ENCODE results near the gene ZXDB. TPM values are rescaled to one million over a fixed set of nuclear protein-coding genes. Genes with fewer than 3 reads are reported as not detected.
"Not testable (repeated sequence)": the region's sequence is repeated elsewhere in the genome, so short reads cannot be mapped to it uniquely, and the experiment has no call there.

The ZXDB gene
- total and polyA plus RNA-seq, 9 donors = 4.3 to 13.6 (median 9.2) TPM

DNA sequence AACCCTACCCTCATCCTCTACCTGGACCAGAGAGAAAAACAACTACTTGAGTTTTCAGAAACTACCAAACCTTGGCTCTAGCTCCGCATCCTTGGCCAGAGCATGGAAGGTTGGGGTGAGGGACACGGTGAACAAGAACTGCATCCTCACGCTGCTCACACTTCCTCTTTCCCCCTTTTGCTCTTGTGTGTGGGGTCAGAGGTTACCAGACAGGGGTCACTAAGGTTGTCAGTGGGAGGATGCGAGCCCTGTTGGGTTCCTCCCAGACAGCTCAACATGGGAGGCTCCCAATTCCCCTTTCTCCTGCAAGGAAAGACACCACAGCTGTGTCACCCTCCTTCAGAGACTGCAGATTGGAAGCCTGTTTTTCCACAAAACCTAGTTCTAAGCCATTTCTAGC, 5.5 kb upstream of the ZXDB start:
- WGBS, 3 donors = 70 to 79% (median 75%) methylated on average over 4 of the region's 4 CpGs
- Histone ChIP-seq H3K9me3 (no peaks in the 10 kb centered on the region), H3K27me3 (no peaks in the 10 kb centered on the region), H3K36me3 (no peaks in the 10 kb centered on the region), H3K4me3 (no peak overlapping the region), H3K4me1 (ENCODE audit: insufficient read depth) (no peaks in the 10 kb centered on the region), H3K27ac (no peak overlapping the region)
- TF ChIP-seq, protein P1, sequence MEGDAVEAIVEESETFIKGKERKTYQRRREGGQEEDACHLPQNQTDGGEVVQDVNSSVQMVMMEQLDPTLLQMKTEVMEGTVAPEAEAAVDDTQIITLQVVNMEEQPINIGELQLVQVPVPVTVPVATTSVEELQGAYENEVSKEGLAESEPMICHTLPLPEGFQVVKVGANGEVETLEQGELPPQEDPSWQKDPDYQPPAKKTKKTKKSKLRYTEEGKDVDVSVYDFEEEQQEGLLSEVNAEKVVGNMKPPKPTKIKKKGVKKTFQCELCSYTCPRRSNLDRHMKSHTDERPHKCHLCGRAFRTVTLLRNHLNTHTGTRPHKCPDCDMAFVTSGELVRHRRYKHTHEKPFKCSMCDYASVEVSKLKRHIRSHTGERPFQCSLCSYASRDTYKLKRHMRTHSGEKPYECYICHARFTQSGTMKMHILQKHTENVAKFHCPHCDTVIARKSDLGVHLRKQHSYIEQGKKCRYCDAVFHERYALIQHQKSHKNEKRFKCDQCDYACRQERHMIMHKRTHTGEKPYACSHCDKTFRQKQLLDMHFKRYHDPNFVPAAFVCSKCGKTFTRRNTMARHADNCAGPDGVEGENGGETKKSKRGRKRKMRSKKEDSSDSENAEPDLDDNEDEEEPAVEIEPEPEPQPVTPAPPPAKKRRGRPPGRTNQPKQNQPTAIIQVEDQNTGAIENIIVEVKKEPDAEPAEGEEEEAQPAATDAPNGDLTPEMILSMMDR (IDR thresholded peaks at IDR 0.05) = no peak
- TF ChIP-seq POLR2A (IDR thresholded peaks at IDR 0.05) = no peak
- no peak for TF ChIP-seq EP300 (IDR thresholded peaks at IDR 0.05)
- DNase-seq = no peak
- intact Hi-C loops (cut with DNase I) = no loop called here

- 52 to 74% (median 55%) methylated on average over 2 of the region's 2 CpGs for WGBS, 3 donors
- Histone ChIP-seq H3K4me3 (no peak overlapping the region), H3K27ac (no peak overlapping the region), H3K27me3 (no peaks in the 10 kb centered on the region), H3K36me3 (no peaks in the 10 kb centered on the region), H3K4me1 (ENCODE audit: insufficient read depth) (no peaks in the 10 kb centered on the region), H3K9me3 (no peaks in the 10 kb centered on the region)
- intact Hi-C loops (cut with DNase I) = no loop called here
- TF ChIP-seq POLR2A (IDR thresholded peaks at IDR 0.05) = no peak
- no peak for DNase-seq
These were observed 4.7 kb upstream of the ZXDB start for GRCh38 chrX:57587062-57587461.

GRCh38 chrX:57587607-57588006, 4.2 kb upstream of the ZXDB start:
- TF ChIP-seq, protein P1 (IDR thresholded peaks at IDR 0.05) = no peak
- no peak for TF ChIP-seq POLR2A (IDR thresholded peaks at IDR 0.05)
- no peak for TF ChIP-seq EP300 (IDR thresholded peaks at IDR 0.05)
- no peak overlapping the region for H3K4me3 ChIP-seq
- H3K4me1 ChIP-seq (ENCODE audit: insufficient read depth) = no peaks in the 10 kb centered on the region
- H3K9me3 ChIP-seq = no peaks in the 10 kb centered on the region
- intact Hi-C loops (cut with DNase I) = no loop called here
- no peak for DNase-seq
- 72 to 74% (median 73%) methylated on average over 2 of the region's 2 CpGs for WGBS, 3 donors
- H3K36me3 ChIP-seq = no peaks in the 10 kb centered on the region
- H3K27me3 ChIP-seq = no peaks in the 10 kb centered on the region
- no peak overlapping the region for H3K27ac ChIP-seq

- not testable (repeated sequence) for H3K36me3 ChIP-seq; H3K4me1 ChIP-seq (ENCODE audit: insufficient read depth); H3K9me3 ChIP-seq; H3K27me3 ChIP-seq
- DNase-seq = peak; percentile 33 to 62 (median 44)
- WGBS, 3 donors = 33 to 36% (median 35%) methylated on average over 18 to 80 of the region's 84 CpGs
- H3K4me3 ChIP-seq = peak overlapping the region; percentile 64
- intact Hi-C loops (cut with DNase I) = loop anchor here in 1 of 4 donors (5.0 kb wide), 1 partner anchor 320 kb away; the partner anchor contains the start of gene ZXDA
- peak overlapping the region; percentile 91 to 97 for H3K27ac ChIP-seq
These were observed 516 bp downstream of the ZXDB start for GRCh38 chrX:57592160-57592893.

- DNase-seq = peak in 2 of 5 donors; percentile 33 to 44
- intact Hi-C loops (cut with DNase I) = loop anchor here in 1 of 4 donors (5.0 kb wide), 1 partner anchor 319 kb away; the partner anchor contains the start of gene ZXDA
- WGBS, 3 donors = 49 to 67% (median 54%) methylated on average over 13 to 15 of the region's 15 CpGs
- H3K9me3 ChIP-seq; H3K36me3 ChIP-seq; H3K27me3 ChIP-seq; H3K4me1 ChIP-seq (ENCODE audit: insufficient read depth): not testable (repeated sequence)
- H3K4me3 ChIP-seq = peak overlapping the region; percentile 64
- H3K27ac ChIP-seq = peak overlapping the region; percentile 91 to 97
These were observed 1.0 kb downstream of the ZXDB start for GRCh38 chrX:57592894-57593215.

DNA sequence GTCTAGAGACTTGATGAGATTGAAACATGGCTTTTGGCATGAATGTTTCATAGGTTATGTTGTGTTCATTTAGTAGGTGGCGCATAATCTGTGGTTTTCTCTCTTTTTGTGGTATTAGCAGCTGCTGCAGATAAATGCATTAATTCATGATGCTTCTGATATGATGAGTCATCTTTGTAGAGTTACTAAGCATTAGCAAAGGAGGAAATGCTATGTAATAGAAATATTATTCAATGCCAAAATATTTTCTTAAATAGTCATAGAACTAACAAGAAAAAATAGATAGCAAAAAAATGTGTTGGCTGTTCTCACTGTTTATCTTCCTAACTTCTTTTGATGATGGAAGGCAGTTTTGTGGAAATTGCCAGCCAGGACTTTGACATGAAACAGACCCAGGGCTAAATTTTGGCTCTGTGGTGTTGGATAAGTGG, 3.6 kb downstream of the ZXDB start:
- H3K27ac ChIP-seq = no peak overlapping the region
- H3K4me3 ChIP-seq = no peak overlapping the region
- H3K36me3 ChIP-seq = no peaks in the 10 kb centered on the region
- H3K27me3 ChIP-seq = no peaks in the 10 kb centered on the region
- H3K9me3 ChIP-seq = no peaks in the 10 kb centered on the region
- TF ChIP-seq EP300 (IDR thresholded peaks at IDR 0.05) = no peak
- TF ChIP-seq, protein P1 (IDR thresholded peaks at IDR 0.05) = no peak
- WGBS, 3 donors = 27 to 48% (median 32%) methylated on average over 1 of the region's 1 CpG
- peak; percentile 36 to 58 (median 47) for DNase-seq
- H3K4me1 ChIP-seq (ENCODE audit: insufficient read depth) = no peaks in the 10 kb centered on the region
- intact Hi-C loops (cut with DNase I) = no loop called here

All from ovary (tissue), 9 donors.